Astrocyte (in vitro differentiated cells and primary cell): ENCODE results near the gene DHRS9. TPM values are rescaled to one million over a fixed set of nuclear protein-coding genes. Genes with fewer than 3 reads are reported as not detected.

Source experiments
- total RNA-seq: library from RNA; stranded (reverse); gene quantifications from 2 replicates; pipeline ENCODE4 v1.2.1, GENCODE V29; 2021

DHRS9 gene
- total RNA-seq, 1 donor from 2014 or later: not detected

Other genes with a start within 250 kb of the DHRS9 start
- 0.60 and 1.6 TPM in 2 replicates for gene SPC25, start 179.1 kb upstream of the DHRS9 start, total RNA-seq
- gene G6PC2, start 168.3 kb upstream of the DHRS9 start, total RNA-seq: not detected in 2 replicates
- gene ABCB11, start 38.2 kb upstream of the DHRS9 start, total RNA-seq: 0.02 TPM in 1 of 2 replicates, not detected in the other